A549 (cell line): Measurements from ENCODE around the gene TSEN54. TPM values are rescaled to one million over a fixed set of nuclear protein-coding genes. Genes with fewer than 3 reads are reported as not detected.

Source experiments
- ATAC-seq, 2 experiments: fragments of 200-7000 bp in 1 of 2; fragments of >200 bp in 1 of 2; cut with Nextera tagmentation in 1 of 2; cut with Tn5 transposase in 1 of 2; 3 replicates each; pipeline versions ENCODE4 v1.8.0 to v1.9.1; 2018 to 2020; ENCODE audit warnings: mild to moderate bottlenecking in 1 of 2, moderate library complexity in 1 of 2
- CTCF ChIA-PET: fragments of 300-600 bp; sonication (Branson Sonifier 250); formaldehyde crosslinking; extraction: SDS; loops from one replicate; lab custom pipeline; 2021; ENCODE audit warnings: antibody characterized with exemption, inconsistent platforms; lab: Yijun Ruan, JAX
- POLR2A ChIA-PET: fragments of 350-600 bp; formaldehyde crosslinking; extraction: SDS; loops from one replicate; lab custom pipeline; 2021; ENCODE audit warnings: antibody characterized with exemption, inconsistent platforms; lab: Yijun Ruan, JAX
- DNase-seq, 2 experiments: peaks; one replicate each; pipeline versions ENCODE4 v3.0.0 to v3.0.0-alpha.2; 2011 to 2016; ENCODE audit warnings: low read depth in 1 of 2, low spot score in 1 of 2
- FAIRE-seq: peaks from 2 replicates; lab custom pipeline; 2011; peaks lifted over from hg19 to GRCh38; lab: Jason Lieb, UNC
- H3K27ac ChIP-seq, 2 experiments: fragments of >200 bp; sonication (Bioruptor Twin); formaldehyde crosslinking; 3 replicates each; pipeline ENCODE4 v1.5.1; 2016 to 2017
- H3K4me1 ChIP-seq: fragments of >200 bp; sonication (Bioruptor Twin); formaldehyde crosslinking; 3 replicates; pipeline ENCODE4 v1.6.1; 2016
- H3K4me2 ChIP-seq: fragments of >200 bp; sonication (Bioruptor Twin); formaldehyde crosslinking; 3 replicates; pipeline ENCODE4 v1.6.1; 2016
- H3K4me3 ChIP-seq: fragments of >200 bp; sonication (Bioruptor Twin); formaldehyde crosslinking; 3 replicates; pipeline ENCODE4 v1.5.1; 2016
- H3K9me3 ChIP-seq: fragments of >200 bp; sonication (Bioruptor Twin); formaldehyde crosslinking; 3 replicates; pipeline ENCODE4 v1.6.1; 2016
- E2F6 ChIP-seq: IDR thresholded peaks from 2 replicates; pipeline ENCODE4 v1.6.1; 2012; ENCODE audit warnings: low read depth, borderline replicate concordance
- EHF ChIP-seq: fragments of 250-450 bp; sonication (Bioruptor Pico); IDR thresholded peaks from 2 replicates; pipeline ENCODE4 v1.5.0; 2020; ENCODE audit warnings: mild to moderate bottlenecking
- ELK1 ChIP-seq: fragments of 150-350 bp; IDR thresholded peaks from 2 replicates; pipeline ENCODE4 v1.6.1; 2014; ENCODE audit warnings: low read depth, mild to moderate bottlenecking, low read length
- EP300 ChIP-seq, 2 experiments: fragments of >200 bp; sonication (Bioruptor Twin); formaldehyde crosslinking; IDR thresholded peaks; 2 replicates in 1 of 2; 3 replicates in 1 of 2; pipeline ENCODE4 v1.6.1; 2016 to 2017
- FOSB ChIP-seq: fragments of 250-450 bp; sonication (Bioruptor Pico); IDR thresholded peaks from 2 replicates; pipeline ENCODE4 v1.5.0; 2020; ENCODE audit warnings: mild to moderate bottlenecking, moderate library complexity
- HDAC2 ChIP-seq: fragments of 200-600 bp; sonication (generic); IDR thresholded peaks from 2 replicates; pipeline ENCODE4 v1.6.1; 2016
- HEYL ChIP-seq: fragments of 250-450 bp; sonication (Bioruptor Pico); IDR thresholded peaks from 2 replicates; pipeline ENCODE4 v1.8.0; 2021; ENCODE audit warnings: mild to moderate bottlenecking, moderate library complexity
- HOXA7 ChIP-seq: fragments of 250-450 bp; sonication (Bioruptor Pico); IDR thresholded peaks from 2 replicates; pipeline ENCODE4 v1.5.0; 2020; ENCODE audit warnings: mild to moderate bottlenecking, moderate library complexity
- JUNB ChIP-seq: fragments of >200 bp; sonication (Bioruptor Twin); formaldehyde crosslinking; IDR thresholded peaks from 2 replicates; pipeline ENCODE4 v1.6.1; 2016
- KDM1A ChIP-seq: fragments of 200-600 bp; sonication (generic); IDR thresholded peaks from 2 replicates; pipeline ENCODE4 v1.6.1; 2016; ENCODE audit warnings: low read depth, mild to moderate bottlenecking
- KDM5A ChIP-seq: fragments of 200-600 bp; sonication (generic); IDR thresholded peaks from 2 replicates; pipeline ENCODE4 v1.6.1; 2016; ENCODE audit warnings: antibody characterized with exemption, mild to moderate bottlenecking
- MYC ChIP-seq: IDR thresholded peaks from 2 replicates; pipeline ENCODE4 v1.6.1; 2012; ENCODE audit warnings: mild to moderate bottlenecking, inconsistent platforms, low read length, improper control_type of control experiment, borderline replicate concordance
- NPAS2 ChIP-seq: fragments of 250-450 bp; sonication (Bioruptor Pico); IDR thresholded peaks from 2 replicates; pipeline ENCODE4 v1.8.0; 2022; ENCODE audit warnings: mild to moderate bottlenecking, moderate library complexity, borderline replicate concordance
- PHF8 ChIP-seq: fragments of 200-600 bp; sonication (generic); IDR thresholded peaks from 2 replicates; pipeline ENCODE4 v1.6.1; 2016; ENCODE audit warnings: low read depth, mild to moderate bottlenecking, antibody characterized with exemption, moderate library complexity, borderline replicate concordance
- RFX5 ChIP-seq: fragments of 450-650 bp; IDR thresholded peaks from 2 replicates; pipeline ENCODE4 v1.7.1; 2014; ENCODE audit warnings: antibody characterized with exemption, mild to moderate bottlenecking, moderate library complexity
- RNF2 ChIP-seq: fragments of 200-600 bp; sonication (generic); IDR thresholded peaks from 2 replicates; pipeline ENCODE4 v1.6.1; 2016; ENCODE audit warnings: low read depth, mild to moderate bottlenecking, antibody characterized with exemption, moderate library complexity, borderline replicate concordance
- TFCP2L1 ChIP-seq: fragments of 250-450 bp; sonication (Bioruptor Pico); IDR thresholded peaks from 2 replicates; pipeline ENCODE4 v1.5.0; 2021; ENCODE audit warnings: mild to moderate bottlenecking
- ZFP36 ChIP-seq: fragments of 450-650 bp; IDR thresholded peaks from 2 replicates; pipeline ENCODE4 v1.6.1; 2014; ENCODE audit warnings: borderline replicate concordance; ENCODE audit not compliant: partially characterized antibody
- WGBS: methylation state at CpG from one replicate; pipeline ENCODE4 v1.1.6; 2017; ENCODE audit errors: missing lambda C conversion rate; 5-methylcytosine and 5-hydroxymethylcytosine counted together
- polyA plus RNA-seq, 4 experiments: library from polyadenylated mRNA; depleted of rRNA in 3 of 4; stranded (reverse); fragments of >200 nt; fragmentation: RNase III in 1 of 4; extraction: RNeasy Plus Mini Kit Qiagen cat#74134 plus additional on column Dnase treatment in 1 of 4; gene quantifications; 2 replicates in 3 of 4; 3 replicates in 1 of 4; pipeline ENCODE4 v1.2.3, GENCODE V29; 2011 to 2017
- TF ChIP-seq, protein P1 (sequence below): fragments of 250-450 bp; sonication (Bioruptor Pico); IDR thresholded peaks from 2 replicates; pipeline ENCODE4 v1.5.0; 2020; ENCODE audit warnings: low read depth, mild to moderate bottlenecking, moderate library complexity

Gene TSEN54
- polyA plus RNA-seq, 2 of the 4 experiments (the other 2 are of a cell fraction), result 24.8 to 38.4 TPM

GRCh38 chr17:75471207-75471606 lies 45.1 kb upstream of the TSEN54 start:
- POLR2A ChIA-PET, result interaction anchor here (0.7 to 1.0 kb wide), 2 partner anchors 15 to 75 kb away, joined by 3 to 4 read pairs; partner anchors contain the start of gene TMEM94
- ATAC-seq (no peak), DNase-seq (no peak), FAIRE-seq (no peak)
- H3K4me3 ChIP-seq, result no peak overlapping the region
- 90% methylated on average over 6 of the region's 6 CpGs for WGBS
- no peak overlapping the region for H3K4me2 ChIP-seq
- TF ChIP-seq PHF8, result no peak
- TF ChIP-seq ELK1, result no peak
- TF ChIP-seq NPAS2 (CRISPR knock-in tag), result no peak
- no peak for TF ChIP-seq TFCP2L1 (CRISPR knock-in tag)
- no peak for TF ChIP-seq KDM1A
- TF ChIP-seq JUNB, result no peak
- TF ChIP-seq ZFP36, result no peak
- no peak for TF ChIP-seq HDAC2
- TF ChIP-seq E2F6, result no peak
- TF ChIP-seq RNF2, result no peak
- no peak for TF ChIP-seq FOSB (CRISPR knock-in tag)
- TF ChIP-seq HOXA7 (CRISPR knock-in tag), result no peak
- TF ChIP-seq, protein P1, sequence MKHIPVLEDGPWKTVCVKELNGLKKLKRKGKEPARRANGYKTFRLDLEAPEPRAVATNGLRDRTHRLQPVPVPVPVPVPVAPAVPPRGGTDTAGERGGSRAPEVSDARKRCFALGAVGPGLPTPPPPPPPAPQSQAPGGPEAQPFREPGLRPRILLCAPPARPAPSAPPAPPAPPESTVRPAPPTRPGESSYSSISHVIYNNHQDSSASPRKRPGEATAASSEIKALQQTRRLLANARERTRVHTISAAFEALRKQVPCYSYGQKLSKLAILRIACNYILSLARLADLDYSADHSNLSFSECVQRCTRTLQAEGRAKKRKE (CRISPR knock-in tag), result no peak
- no peak for TF ChIP-seq EHF
- TF ChIP-seq EP300 (IDR thresholded peaks at IDR 0.05), result no peak
- TF ChIP-seq RFX5, result no peak
- no peak for TF ChIP-seq KDM5A
- H3K27ac ChIP-seq, result no peak overlapping the region
- H3K9me3 ChIP-seq, result no peaks in the 10 kb centered on the region
- peaks cover 3% of the 10 kb centered on the region; the same call in 1 of the 3 replicates for H3K4me1 ChIP-seq
- CTCF ChIA-PET, result interaction anchor here (0.7 to 2.6 kb wide), 9 partner anchors 12 to 201 kb away, joined by 3 to 8 read pairs (median 4); partner anchors contain the start of genes MIF4GD, TMEM94 and TSEN54

DNA sequence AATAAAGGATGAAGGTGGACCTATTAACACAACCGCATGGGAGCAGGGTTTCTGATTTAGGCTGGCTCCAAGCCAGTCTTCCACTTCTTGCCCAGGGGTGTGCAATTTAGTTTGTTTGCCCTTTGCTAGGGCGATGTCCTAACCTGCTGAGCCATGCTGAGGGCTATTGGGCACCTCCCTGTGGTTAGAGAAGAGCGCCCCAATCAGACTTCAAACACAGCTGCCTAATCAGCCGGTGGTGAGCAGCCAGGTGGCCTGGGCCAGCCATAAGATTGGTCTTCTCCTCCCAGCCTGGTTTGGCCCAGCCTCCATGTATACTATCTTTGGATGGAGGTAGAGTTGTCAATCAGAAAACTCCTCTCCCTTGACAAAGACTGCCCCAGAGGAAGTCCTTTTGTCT lies 44.2 kb upstream of the TSEN54 start:
- Histone ChIP-seq H3K27ac (no peak overlapping the region), H3K4me1 (peaks cover 3% of the 10 kb centered on the region; the same call in 1 of the 3 replicates), H3K4me3 (no peak overlapping the region), H3K9me3 (no peaks in the 10 kb centered on the region), H3K4me2 (no peak overlapping the region)
- CTCF ChIA-PET, result interaction anchor here (0.8 to 2.6 kb wide), 8 partner anchors 16 to 201 kb away, joined by 3 to 8 read pairs (median 4); partner anchors contain the start of genes MIF4GD and TMEM94
- WGBS, result 67% methylated on average over 4 of the region's 4 CpGs
- ATAC-seq, result peak in 1 of 2 experiments; percentile 38; a peak in 3 of 6 replicates
- FAIRE-seq, result no peak
- no peak for DNase-seq
- TF ChIP-seq HOXA7 (CRISPR knock-in tag) (no peak), ELK1 (no peak), MYC (no peak), HEYL (CRISPR knock-in tag) (no peak), NPAS2 (CRISPR knock-in tag) (no peak)
- POLR2A ChIA-PET, result interaction anchor here (1.0 kb wide), 1 partner anchor 16 kb away, joined by 3 read pairs; the partner anchor contains the start of gene TMEM94
